Esophagus muscularis mucosa (tissue), 3 donors: ENCODE results near the gene DRD3.

Experiments used
- CTCF ChIP-seq, 3 experiments: fragments of 200-600 bp in 2 of 3; fragments of 450-650 bp in 1 of 3; sonication (generic) in 2 of 3; IDR thresholded peaks; one replicate each; pipeline ENCODE4 v1.5.1; 2017 to 2019; ENCODE audit warnings: antibody characterized with exemption in 3 of 3, mild to moderate bottlenecking in 2 of 3, moderate library complexity in 1 of 3
- POLR2AphosphoS5 ChIP-seq, 2 donors: sonication (generic); formaldehyde crosslinking; IDR thresholded peaks; one replicate each; pipeline ENCODE4 v1.6.1; 2017; ENCODE audit warnings: antibody characterized with exemption in 2 of 2

GRCh38 chr3:114122027-114122709, 56.7 kb downstream of the DRD3 start:
- no peak for TF ChIP-seq CTCF (IDR thresholded peaks at IDR 0.05)
- TF ChIP-seq POLR2AphosphoS5 (IDR thresholded peaks at IDR 0.05): no peak
